ENCODE data around the gene GPR26.

The GPR26 gene

DNA sequence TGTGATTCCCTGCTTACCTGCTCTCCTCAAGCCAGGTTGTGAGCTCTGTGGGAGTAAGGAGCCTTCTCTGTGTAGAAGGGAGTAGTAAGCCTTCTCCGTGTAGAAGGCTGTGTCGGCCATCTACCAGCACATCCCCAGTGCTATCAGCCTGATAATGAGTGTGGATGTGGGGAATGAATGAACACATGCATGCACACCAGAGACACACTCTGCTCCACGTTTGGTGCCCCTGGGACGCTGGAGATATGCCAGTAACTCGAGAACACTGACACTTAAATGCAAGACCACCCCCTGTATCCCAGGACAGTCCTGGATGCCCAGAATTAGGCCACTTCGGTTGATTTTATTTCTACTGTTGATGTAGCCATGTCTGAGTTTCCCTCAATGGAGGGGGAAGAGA lies 21.1 kb upstream of the GPR26 start:
- FAIRE-seq = no peak
- no peak for DNase-seq (ENCODE audit: insufficient read length, low spot score)
- TF ChIP-seq, protein P1, sequence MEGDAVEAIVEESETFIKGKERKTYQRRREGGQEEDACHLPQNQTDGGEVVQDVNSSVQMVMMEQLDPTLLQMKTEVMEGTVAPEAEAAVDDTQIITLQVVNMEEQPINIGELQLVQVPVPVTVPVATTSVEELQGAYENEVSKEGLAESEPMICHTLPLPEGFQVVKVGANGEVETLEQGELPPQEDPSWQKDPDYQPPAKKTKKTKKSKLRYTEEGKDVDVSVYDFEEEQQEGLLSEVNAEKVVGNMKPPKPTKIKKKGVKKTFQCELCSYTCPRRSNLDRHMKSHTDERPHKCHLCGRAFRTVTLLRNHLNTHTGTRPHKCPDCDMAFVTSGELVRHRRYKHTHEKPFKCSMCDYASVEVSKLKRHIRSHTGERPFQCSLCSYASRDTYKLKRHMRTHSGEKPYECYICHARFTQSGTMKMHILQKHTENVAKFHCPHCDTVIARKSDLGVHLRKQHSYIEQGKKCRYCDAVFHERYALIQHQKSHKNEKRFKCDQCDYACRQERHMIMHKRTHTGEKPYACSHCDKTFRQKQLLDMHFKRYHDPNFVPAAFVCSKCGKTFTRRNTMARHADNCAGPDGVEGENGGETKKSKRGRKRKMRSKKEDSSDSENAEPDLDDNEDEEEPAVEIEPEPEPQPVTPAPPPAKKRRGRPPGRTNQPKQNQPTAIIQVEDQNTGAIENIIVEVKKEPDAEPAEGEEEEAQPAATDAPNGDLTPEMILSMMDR (IDR thresholded peaks at IDR 0.05; ENCODE audit: insufficient read depth, missing control alignments) = no peak

GRCh38 chr10:123645615-123646014 lies 20.5 kb upstream of the GPR26 start:
- DNase-seq (ENCODE audit: insufficient read length, low spot score) = no peak
- TF ChIP-seq, protein P1 (IDR thresholded peaks at IDR 0.05; ENCODE audit: insufficient read depth, missing control alignments) = no peak
- no peak for FAIRE-seq

DNA sequence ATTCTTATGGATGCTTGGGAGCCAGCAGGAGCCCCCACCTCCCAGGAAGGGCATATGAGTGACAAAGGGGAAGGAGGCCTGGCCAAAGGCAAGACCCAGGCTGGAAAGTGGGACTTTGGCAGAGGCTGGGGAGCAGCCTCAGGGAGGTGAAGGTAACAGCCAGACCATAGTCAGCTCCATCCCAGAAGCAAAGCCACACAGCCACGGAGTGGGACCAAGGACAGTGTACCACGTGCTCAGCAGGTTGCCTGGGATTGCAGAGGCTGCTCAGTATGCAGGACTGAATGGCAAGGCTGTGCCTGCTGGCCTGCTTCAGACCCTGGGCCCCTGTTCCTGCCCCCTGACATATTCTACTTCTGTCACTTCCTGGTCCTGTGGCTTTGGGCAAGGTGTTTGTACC lies 17.6 kb upstream of the GPR26 start:
- TF ChIP-seq, protein P1 (IDR thresholded peaks at IDR 0.05; ENCODE audit: insufficient read depth, missing control alignments) = no peak
- no peak for FAIRE-seq
- DNase-seq (ENCODE audit: insufficient read length, low spot score) = no peak

- TF ChIP-seq, protein P1 (IDR thresholded peaks at IDR 0.05; ENCODE audit: insufficient read depth, missing control alignments) = no peak
- no peak for FAIRE-seq
- DNase-seq (ENCODE audit: insufficient read length, low spot score) = no peak
Observed at GRCh38 chr10:123649676-123650075, 16.5 kb upstream of the GPR26 start.

DNA sequence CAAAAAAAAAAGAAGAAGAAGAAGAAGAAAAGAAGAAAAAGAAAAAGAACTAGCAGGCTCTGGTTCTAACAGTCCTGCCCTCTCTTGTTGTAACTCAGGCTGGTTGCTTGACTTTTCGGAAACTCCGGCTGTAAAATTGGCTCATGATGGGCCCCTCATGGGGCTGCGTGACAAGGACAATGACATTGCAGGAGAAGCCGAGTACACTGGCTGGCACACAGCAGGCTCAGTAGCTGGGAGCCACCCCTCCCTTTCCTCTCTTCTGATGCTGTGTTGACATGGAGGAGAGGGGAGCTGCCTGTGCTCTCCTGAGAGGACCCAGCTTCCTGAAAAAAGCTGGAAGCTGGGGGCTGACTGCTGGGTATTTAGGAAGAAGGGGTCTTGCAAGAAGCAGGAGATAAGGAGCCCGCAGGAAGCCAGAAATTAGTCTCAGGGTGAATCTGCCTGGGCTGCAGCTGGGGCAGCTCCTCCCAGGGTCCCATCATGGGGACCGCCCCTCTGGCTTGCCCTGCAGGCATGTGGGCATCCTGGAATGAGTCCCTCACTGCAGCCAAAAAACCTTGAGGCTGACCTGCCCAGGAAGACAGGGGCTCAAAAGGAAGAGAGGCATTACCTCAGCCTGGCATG lies 14.6 kb upstream of the GPR26 start:
- DNase-seq (ENCODE audit: insufficient read length, low spot score) = no peak
- TF ChIP-seq, protein P1 (IDR thresholded peaks at IDR 0.05; ENCODE audit: insufficient read depth, missing control alignments) = no peak
- FAIRE-seq = no peak

GRCh38 chr10:123655751-123656150 lies 10.4 kb upstream of the GPR26 start:
- no peak for DNase-seq (ENCODE audit: insufficient read length, low spot score)
- no peak for FAIRE-seq
- TF ChIP-seq, protein P1 (IDR thresholded peaks at IDR 0.05; ENCODE audit: insufficient read depth, missing control alignments) = no peak

DNA sequence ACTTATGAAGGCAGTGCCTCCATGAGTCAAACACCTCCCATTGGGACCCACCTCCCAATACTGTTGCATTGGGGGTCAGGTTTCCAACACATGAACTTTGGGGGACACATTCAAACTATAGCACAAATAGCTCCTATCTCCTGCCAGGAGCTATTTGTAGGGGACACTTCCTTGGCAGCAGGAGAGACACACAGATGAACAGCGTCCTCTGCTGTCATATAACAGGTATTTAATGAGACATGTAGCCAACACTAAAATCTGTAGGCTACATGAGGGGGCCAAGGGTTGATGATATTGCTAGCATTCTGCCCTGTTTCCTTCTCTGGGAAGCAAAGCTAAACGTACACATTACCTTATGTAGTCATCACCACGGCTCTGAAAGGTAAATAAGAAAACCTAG lies 2.6 kb upstream of the GPR26 start:
- DNase-seq (ENCODE audit: insufficient read length, low spot score) = no peak
- FAIRE-seq = no peak
- TF ChIP-seq, protein P1 (IDR thresholded peaks at IDR 0.05; ENCODE audit: insufficient read depth, missing control alignments) = no peak
